Mucosa of rectum (tissue), 2 donors: Measurements from ENCODE around the gene SLC25A18.

ENCODE experiments used
- H3K27ac ChIP-seq, 2 donors: one replicate each; pipeline ENCODE4 v1.7.0; 2013; ENCODE audit warnings: inconsistent platforms in 2 of 2, low read depth in 2 of 2, low read length in 2 of 2
- H3K27me3 ChIP-seq, 2 donors: one replicate each; pipeline ENCODE4 v1.7.0; 2013; ENCODE audit warnings: low read length in 2 of 2; ENCODE audit not compliant: control insufficient read depth in 2 of 2, insufficient read depth in 2 of 2
- H3K36me3 ChIP-seq, 2 donors: one replicate each; pipeline ENCODE4 v1.7.0; 2013; ENCODE audit warnings: low read length in 2 of 2; ENCODE audit not compliant: control insufficient read depth in 2 of 2, insufficient read depth in 2 of 2
- H3K4me1 ChIP-seq, 2 donors: one replicate each; pipeline ENCODE4 v1.7.0; 2013; ENCODE audit warnings: low read length in 2 of 2, mild to moderate bottlenecking in 1 of 2; ENCODE audit not compliant: control insufficient read depth in 2 of 2, insufficient read depth in 2 of 2
- H3K4me3 ChIP-seq, 2 donors: one replicate each; pipeline ENCODE4 v1.7.0; 2013; ENCODE audit warnings: low read length in 2 of 2
- H3K9ac ChIP-seq, 2 donors: one replicate each; pipeline ENCODE4 v1.7.0; 2013; ENCODE audit warnings: low read length in 2 of 2, low read depth in 1 of 2, mild to moderate bottlenecking in 1 of 2
- H3K9me3 ChIP-seq, 2 donors: one replicate each; pipeline ENCODE4 v1.7.0; 2013; ENCODE audit warnings: low read length in 2 of 2; ENCODE audit not compliant: control insufficient read depth in 2 of 2
- donor health status: healthy.
- donor health status: Normal muscosa, but diverticular disease.

Gene SLC25A18

DNA sequence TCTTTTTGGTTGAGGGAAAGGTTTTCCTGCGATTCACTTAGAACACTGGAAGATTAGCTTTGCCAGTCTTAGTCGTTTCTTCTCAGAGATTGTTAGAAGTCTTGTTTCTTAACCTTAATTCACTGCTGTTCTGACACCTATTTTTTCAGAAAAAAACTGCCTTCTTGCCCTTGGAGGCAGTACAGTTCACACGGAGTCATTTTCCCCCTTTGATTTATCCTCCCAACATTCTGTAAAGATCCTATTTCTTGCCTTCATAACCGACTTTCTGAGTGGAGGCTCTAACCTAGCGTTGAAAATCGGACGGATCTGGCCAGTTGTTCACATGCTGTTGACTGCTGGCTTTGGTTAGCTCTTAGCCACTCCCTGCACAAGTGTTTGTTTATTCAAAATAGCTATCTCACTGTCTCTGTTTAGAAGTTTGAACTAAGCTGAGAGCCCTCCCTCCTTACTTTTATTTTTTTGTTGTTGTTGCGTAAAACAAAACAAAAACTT lies 76.0 kb downstream of the SLC25A18 start:
- H3K36me3 ChIP-seq = peaks cover 0 to 5% of the 10 kb centered on the region in 2 donors
- H3K9me3 ChIP-seq = no peaks in the 10 kb centered on the region
- no peaks in the 10 kb centered on the region for H3K27me3 ChIP-seq
- H3K4me3 ChIP-seq = peak overlapping the region; percentile 97 to 100
- peaks cover 6 to 7% of the 10 kb centered on the region in 2 donors for H3K4me1 ChIP-seq
- peak overlapping the region; percentile 98 to 99 for H3K27ac ChIP-seq
- peak overlapping the region; percentile 100 for H3K9ac ChIP-seq
